Aorta (tissue), 5 donors: Measurements from ENCODE around the gene HDAC8. TPM values are rescaled to one million over a fixed set of nuclear protein-coding genes. Genes with fewer than 3 reads are reported as not detected.
"Not testable (repeated sequence)": the region's sequence is repeated elsewhere in the genome, so short reads cannot be mapped to it uniquely, and the experiment has no call there.

Source experiments
- ATAC-seq: fragments of 200-7000 bp; cut with Tn5 transposase; one replicate; pipeline ENCODE4 v1.9.1; 2022; ENCODE audit warnings: moderate library complexity; ENCODE audit not compliant: low FRiP score
- DNase-seq, 2 donors: peaks; one replicate each; pipeline ENCODE4 v3.0.0-alpha.2; 2020
- H3K27ac ChIP-seq, 2 donors: one replicate each; pipeline ENCODE4 v1.5.1; 2013; ENCODE audit warnings: low read length in 2 of 2, mild to moderate bottlenecking in 2 of 2, moderate library complexity in 2 of 2, control low read depth in 1 of 2, inconsistent platforms in 1 of 2, low read depth in 1 of 2
- H3K27me3 ChIP-seq, 2 donors: one replicate each; pipeline ENCODE4 v1.6.1; 2013; ENCODE audit warnings: control low read depth in 1 of 2, low read length in 1 of 2, mild to moderate bottlenecking in 1 of 2, moderate library complexity in 1 of 2; ENCODE audit not compliant: insufficient read depth in 2 of 2, control insufficient read depth in 1 of 2
- H3K36me3 ChIP-seq, 2 donors: one replicate each; pipeline ENCODE4 v1.6.1; 2013; ENCODE audit warnings: control low read depth in 1 of 2, low read length in 1 of 2, mild to moderate bottlenecking in 1 of 2; ENCODE audit not compliant: insufficient read depth in 2 of 2, control insufficient read depth in 1 of 2
- H3K4me1 ChIP-seq, 2 donors: one replicate each; pipeline ENCODE4 v1.6.1; 2013; ENCODE audit warnings: low read length in 2 of 2, control low read depth in 1 of 2, mild to moderate bottlenecking in 1 of 2, moderate library complexity in 1 of 2; ENCODE audit not compliant: insufficient read depth in 2 of 2, control insufficient read depth in 1 of 2
- H3K4me3 ChIP-seq, 2 donors: one replicate each; pipeline ENCODE4 v1.5.1; 2013; ENCODE audit warnings: low read length in 2 of 2, control low read depth in 1 of 2, mild to moderate bottlenecking in 1 of 2
- H3K9me3 ChIP-seq: one replicate; pipeline ENCODE4 v1.6.1; 2013; ENCODE audit warnings: mild to moderate bottlenecking, low read length; ENCODE audit not compliant: control insufficient read depth
- WGBS, 2 donors: extraction: QIAGEN DNeasy Blood & Tissue Kit; methylation state at CpG; one replicate each; pipeline ENCODE4 v1.1.7; 2013; 5-methylcytosine and 5-hydroxymethylcytosine counted together
- intact Hi-C, 2 donors: fragments of 100-400 bp; cut with DNase I; formaldehyde crosslinking; loops; one replicate each; pipeline versions ENCODE4 v1.14.2 to v1.15.0; 2022
- polyA plus RNA-seq, 2 donors: library from polyadenylated mRNA; stranded (reverse); fragments of 200-250 nt; gene quantifications; one replicate each; pipeline ENCODE4 v1.2.3, GENCODE V29; 2013
- total RNA-seq, 2 donors: library from RNA; stranded (reverse); fragmentation: NEBNext Ultra II Directional; extraction: Animal tissue kit (Norgen Biotek cat#: 25700); gene quantifications; one replicate each; pipeline ENCODE4 v1.2.1, GENCODE V29; 2021
- donor health status: healthy with polysubstance abuse.
- donor health status: Bipolar disorder and iron deficiency.
- donor health status: DM: no; HTN: no; CAD: no.
- donor health status: DM: no; HTN: no; CAD: no.
- donor health status: DM: yes; HTN: yes; CAD: no.

HDAC8 gene
- total and polyA plus RNA-seq, 4 donors: 16.8 to 46.4 (median 32.3) TPM

GRCh38 chrX:72492499-72492898 is 80.1 kb downstream of the HDAC8 start:
- no peaks in the 10 kb centered on the region for H3K27me3 ChIP-seq
- no peak for DNase-seq
- H3K4me3 ChIP-seq: no peak overlapping the region
- H3K4me1 ChIP-seq: no peaks in the 10 kb centered on the region
- ATAC-seq: no peak
- H3K9me3 ChIP-seq: no peaks in the 10 kb centered on the region
- intact Hi-C loops: no loop called here
- no peak overlapping the region for H3K27ac ChIP-seq
- 97% methylated on average over 1 of the region's 1 CpG for WGBS, 2 donors
- no peaks in the 10 kb centered on the region for H3K36me3 ChIP-seq

GRCh38 chrX:72490221-72490620 is 82.4 kb downstream of the HDAC8 start:
- H3K4me3 ChIP-seq, H3K36me3 ChIP-seq, intact Hi-C loops, ATAC-seq, H3K9me3 ChIP-seq, DNase-seq, H3K27me3 ChIP-seq, H3K4me1 ChIP-seq, H3K27ac ChIP-seq: not testable (repeated sequence)
- 84 to 91% methylated on average over 6 of the region's 6 CpGs for WGBS, 2 donors

- WGBS, 2 donors: 84 to 98% methylated on average over 1 of the region's 1 CpG
- DNase-seq: no peak
- H3K4me1 ChIP-seq: no peaks in the 10 kb centered on the region
- no peaks in the 10 kb centered on the region for H3K36me3 ChIP-seq
- H3K27ac ChIP-seq: no peak overlapping the region
- no peaks in the 10 kb centered on the region for H3K9me3 ChIP-seq
- no peak for ATAC-seq
- H3K4me3 ChIP-seq: no peak overlapping the region
- intact Hi-C loops: no loop called here
- H3K27me3 ChIP-seq: no peaks in the 10 kb centered on the region
These were observed 85.0 kb downstream of the HDAC8 start for GRCh38 chrX:72487661-72488060.

GRCh38 chrX:72479324-72480274 is 93.0 kb downstream of the HDAC8 start:
- Histone ChIP-seq H3K9me3 (no peaks in the 10 kb centered on the region), H3K4me3 (no peak overlapping the region), H3K36me3 (no peaks in the 10 kb centered on the region), H3K27ac (no peak overlapping the region), H3K4me1 (peaks cover 0 to 2% of the 10 kb centered on the region in 2 donors), H3K27me3 (no peaks in the 10 kb centered on the region)
- intact Hi-C loops: no loop called here
- no peak for ATAC-seq
- DNase-seq: no peak
- 64 to 77% methylated on average over 5 of the region's 5 CpGs for WGBS, 2 donors

GRCh38 chrX:72478853-72479252 is 93.8 kb downstream of the HDAC8 start:
- Histone ChIP-seq H3K4me3 (no peak overlapping the region), H3K36me3 (no peaks in the 10 kb centered on the region), H3K27me3 (no peaks in the 10 kb centered on the region), H3K9me3 (no peaks in the 10 kb centered on the region), H3K4me1 (peaks cover 0 to 2% of the 10 kb centered on the region in 2 donors), H3K27ac (no peak overlapping the region)
- intact Hi-C loops: no loop called here
- DNase-seq (no peak), ATAC-seq (no peak)
- WGBS, 2 donors: 72 to 86% methylated on average over 9 of the region's 9 CpGs

GRCh38 chrX:72478351-72478750 is 94.3 kb downstream of the HDAC8 start:
- H3K4me3 ChIP-seq: no peak overlapping the region
- H3K36me3 ChIP-seq: no peaks in the 10 kb centered on the region
- peaks cover 0 to 2% of the 10 kb centered on the region in 2 donors for H3K4me1 ChIP-seq
- intact Hi-C loops: no loop called here
- H3K27me3 ChIP-seq: no peaks in the 10 kb centered on the region
- ATAC-seq: no peak
- no peak for DNase-seq
- no peaks in the 10 kb centered on the region for H3K9me3 ChIP-seq
- 65 to 82% methylated on average over 8 of the region's 8 CpGs for WGBS, 2 donors
- no peak overlapping the region for H3K27ac ChIP-seq

GRCh38 chrX:72477781-72478181 is 94.9 kb downstream of the HDAC8 start:
- no peak overlapping the region for H3K4me3 ChIP-seq
- ATAC-seq: no peak
- WGBS, 2 donors: 74 to 90% methylated on average over 4 of the region's 4 CpGs
- H3K9me3 ChIP-seq: no peaks in the 10 kb centered on the region
- no peaks in the 10 kb centered on the region for H3K27me3 ChIP-seq
- peaks cover 0 to 2% of the 10 kb centered on the region in 2 donors for H3K4me1 ChIP-seq
- intact Hi-C loops: no loop called here
- H3K27ac ChIP-seq: no peak overlapping the region
- DNase-seq: no peak
- H3K36me3 ChIP-seq: no peaks in the 10 kb centered on the region

GRCh38 chrX:72477376-72477775 is 95.3 kb downstream of the HDAC8 start:
- Histone ChIP-seq H3K27me3 (no peaks in the 10 kb centered on the region), H3K36me3 (no peaks in the 10 kb centered on the region), H3K4me1 (peaks cover 0 to 2% of the 10 kb centered on the region in 2 donors), H3K4me3 (no peak overlapping the region), H3K27ac (no peak overlapping the region), H3K9me3 (no peaks in the 10 kb centered on the region)
- DNase-seq (no peak), ATAC-seq (no peak)
- 75 to 95% methylated on average over 2 of the region's 2 CpGs for WGBS, 2 donors
- intact Hi-C loops: no loop called here
